Measurements from ENCODE around the gene ST8SIA5. TPM values are rescaled to one million over a fixed set of nuclear protein-coding genes. Genes with fewer than 3 reads are reported as not detected.

The ST8SIA5 gene
- polyA plus RNA-seq, 1 donor from 2014 or later = 0.93 TPM

DNA sequence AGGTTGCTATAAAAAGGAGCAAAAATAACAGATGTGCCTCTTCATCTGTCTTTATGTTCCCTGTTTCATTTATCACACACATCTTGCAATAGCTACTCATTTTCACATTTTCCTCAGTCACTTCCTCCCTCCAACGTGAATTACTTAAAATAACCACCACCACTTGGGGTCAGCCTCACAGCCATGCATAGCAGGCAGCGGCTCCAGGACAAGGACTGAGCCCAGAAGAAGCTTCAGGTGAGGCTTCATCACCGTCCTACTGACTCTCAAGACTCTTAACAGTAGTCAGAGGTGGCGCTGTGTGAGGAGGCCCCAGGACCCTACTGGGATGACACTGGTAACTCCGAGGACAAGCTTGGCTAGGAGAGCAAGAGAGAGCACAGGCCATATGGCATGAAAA, 15.5 kb upstream of the ST8SIA5 start:
- Histone ChIP-seq H3K9me3 (ENCODE audit: low read length) (no peaks in the 10 kb centered on the region), H3K79me2 (replicated peaks; ENCODE audit: insufficient read depth, low read length) (no peaks in the 10 kb centered on the region), H4K20me1 (ENCODE audit: insufficient read depth) (no peaks in the 10 kb centered on the region), H3F3A (ENCODE audit: insufficient read depth, low read length, poor library complexity, severe bottlenecking) (no peaks in the 10 kb centered on the region), H3K27me3 (ENCODE audit: insufficient read depth, low read depth, low read length) (no peaks in the 10 kb centered on the region), H3K4me3 (ENCODE audit: low read length) (no peak overlapping the region), H3K27ac (ENCODE audit: low read length) (no peak overlapping the region), H3K9me2 (ENCODE audit: insufficient read depth, low read length) (no peaks in the 10 kb centered on the region), H2AFZ (ENCODE audit: low read depth, low read length) (no peak overlapping the region), H3K36me3 (ENCODE audit: insufficient read depth, low read length) (no peaks in the 10 kb centered on the region), H3K4me2 (ENCODE audit: low read length) (no peak overlapping the region), H3K9ac (ENCODE audit: low read length) (no peak overlapping the region)
- TF ChIP-seq, protein P1, sequence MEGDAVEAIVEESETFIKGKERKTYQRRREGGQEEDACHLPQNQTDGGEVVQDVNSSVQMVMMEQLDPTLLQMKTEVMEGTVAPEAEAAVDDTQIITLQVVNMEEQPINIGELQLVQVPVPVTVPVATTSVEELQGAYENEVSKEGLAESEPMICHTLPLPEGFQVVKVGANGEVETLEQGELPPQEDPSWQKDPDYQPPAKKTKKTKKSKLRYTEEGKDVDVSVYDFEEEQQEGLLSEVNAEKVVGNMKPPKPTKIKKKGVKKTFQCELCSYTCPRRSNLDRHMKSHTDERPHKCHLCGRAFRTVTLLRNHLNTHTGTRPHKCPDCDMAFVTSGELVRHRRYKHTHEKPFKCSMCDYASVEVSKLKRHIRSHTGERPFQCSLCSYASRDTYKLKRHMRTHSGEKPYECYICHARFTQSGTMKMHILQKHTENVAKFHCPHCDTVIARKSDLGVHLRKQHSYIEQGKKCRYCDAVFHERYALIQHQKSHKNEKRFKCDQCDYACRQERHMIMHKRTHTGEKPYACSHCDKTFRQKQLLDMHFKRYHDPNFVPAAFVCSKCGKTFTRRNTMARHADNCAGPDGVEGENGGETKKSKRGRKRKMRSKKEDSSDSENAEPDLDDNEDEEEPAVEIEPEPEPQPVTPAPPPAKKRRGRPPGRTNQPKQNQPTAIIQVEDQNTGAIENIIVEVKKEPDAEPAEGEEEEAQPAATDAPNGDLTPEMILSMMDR (IDR thresholded peaks at IDR 0.05; ENCODE audit: poor library complexity, severe bottlenecking) = no peak
- TF ChIP-seq MXI1 (conservative IDR thresholded peaks at IDR 0.05; ENCODE audit: poor library complexity, severe bottlenecking) (no peak), POLR2AphosphoS5 (IDR thresholded peaks at IDR 0.05) (no peak), TAF1 (IDR thresholded peaks at IDR 0.05; ENCODE audit: low read depth) (no peak), EP300 (conservative IDR thresholded peaks at IDR 0.05; ENCODE audit: poor library complexity, severe bottlenecking) (no peak), SMC3 (conservative IDR thresholded peaks at IDR 0.05; ENCODE audit: poor library complexity) (no peak), EZH2 (IDR thresholded peaks at IDR 0.05; ENCODE audit: borderline replicate concordance, insufficient read depth, low read length, poor library complexity, severe bottlenecking) (no peak), RAD21 (conservative IDR thresholded peaks at IDR 0.05) (no peak)
- TF ChIP-seq, protein P2, sequence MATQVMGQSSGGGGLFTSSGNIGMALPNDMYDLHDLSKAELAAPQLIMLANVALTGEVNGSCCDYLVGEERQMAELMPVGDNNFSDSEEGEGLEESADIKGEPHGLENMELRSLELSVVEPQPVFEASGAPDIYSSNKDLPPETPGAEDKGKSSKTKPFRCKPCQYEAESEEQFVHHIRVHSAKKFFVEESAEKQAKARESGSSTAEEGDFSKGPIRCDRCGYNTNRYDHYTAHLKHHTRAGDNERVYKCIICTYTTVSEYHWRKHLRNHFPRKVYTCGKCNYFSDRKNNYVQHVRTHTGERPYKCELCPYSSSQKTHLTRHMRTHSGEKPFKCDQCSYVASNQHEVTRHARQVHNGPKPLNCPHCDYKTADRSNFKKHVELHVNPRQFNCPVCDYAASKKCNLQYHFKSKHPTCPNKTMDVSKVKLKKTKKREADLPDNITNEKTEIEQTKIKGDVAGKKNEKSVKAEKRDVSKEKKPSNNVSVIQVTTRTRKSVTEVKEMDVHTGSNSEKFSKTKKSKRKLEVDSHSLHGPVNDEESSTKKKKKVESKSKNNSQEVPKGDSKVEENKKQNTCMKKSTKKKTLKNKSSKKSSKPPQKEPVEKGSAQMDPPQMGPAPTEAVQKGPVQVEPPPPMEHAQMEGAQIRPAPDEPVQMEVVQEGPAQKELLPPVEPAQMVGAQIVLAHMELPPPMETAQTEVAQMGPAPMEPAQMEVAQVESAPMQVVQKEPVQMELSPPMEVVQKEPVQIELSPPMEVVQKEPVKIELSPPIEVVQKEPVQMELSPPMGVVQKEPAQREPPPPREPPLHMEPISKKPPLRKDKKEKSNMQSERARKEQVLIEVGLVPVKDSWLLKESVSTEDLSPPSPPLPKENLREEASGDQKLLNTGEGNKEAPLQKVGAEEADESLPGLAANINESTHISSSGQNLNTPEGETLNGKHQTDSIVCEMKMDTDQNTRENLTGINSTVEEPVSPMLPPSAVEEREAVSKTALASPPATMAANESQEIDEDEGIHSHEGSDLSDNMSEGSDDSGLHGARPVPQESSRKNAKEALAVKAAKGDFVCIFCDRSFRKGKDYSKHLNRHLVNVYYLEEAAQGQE (IDR thresholded peaks at IDR 0.05; ENCODE audit: borderline replicate concordance) = no peak

DNA sequence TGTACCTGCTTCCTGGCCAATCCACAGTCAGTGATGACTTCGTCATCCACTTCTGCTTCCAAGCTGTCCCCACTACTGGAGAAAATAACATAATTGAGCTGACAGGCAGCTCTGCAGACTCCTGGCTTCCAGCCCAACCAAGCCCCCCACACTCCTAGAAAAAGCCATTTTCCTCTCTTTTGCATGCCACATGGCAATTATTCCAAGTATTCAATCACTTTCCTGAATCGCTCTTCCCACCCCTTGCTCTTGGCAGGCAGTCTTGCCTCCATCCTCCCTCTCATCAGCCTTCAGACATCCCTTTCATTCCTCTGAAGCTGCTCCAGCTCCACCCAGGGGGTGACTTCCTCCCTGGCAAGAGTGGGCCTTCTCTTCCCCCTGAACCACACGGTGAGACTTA, 14.3 kb upstream of the ST8SIA5 start:
- H3K27ac ChIP-seq (ENCODE audit: low read length) = no peak overlapping the region
- no peaks in the 10 kb centered on the region for H3K36me3 ChIP-seq (ENCODE audit: insufficient read depth, low read length)
- H3K4me3 ChIP-seq (ENCODE audit: low read length) = no peak overlapping the region

More for the DNA sequence above, 14.3 kb upstream of the ST8SIA5 start:
- Histone ChIP-seq H3K27me3 (ENCODE audit: insufficient read depth, low read depth, low read length) (no peaks in the 10 kb centered on the region), H2AFZ (ENCODE audit: low read depth, low read length) (no peak overlapping the region), H3K4me2 (ENCODE audit: low read length) (no peak overlapping the region), H3K9me3 (ENCODE audit: low read length) (no peaks in the 10 kb centered on the region), H3K79me2 (replicated peaks; ENCODE audit: insufficient read depth, low read length) (no peaks in the 10 kb centered on the region), H3K9ac (ENCODE audit: low read length) (no peak overlapping the region), H4K20me1 (ENCODE audit: insufficient read depth) (no peaks in the 10 kb centered on the region), H3F3A (ENCODE audit: insufficient read depth, low read length, poor library complexity, severe bottlenecking) (no peaks in the 10 kb centered on the region), H3K9me2 (ENCODE audit: insufficient read depth, low read length) (no peaks in the 10 kb centered on the region)
- TF ChIP-seq EZH2 (IDR thresholded peaks at IDR 0.05; ENCODE audit: borderline replicate concordance, insufficient read depth, low read length, poor library complexity, severe bottlenecking) (no peak), SMC3 (conservative IDR thresholded peaks at IDR 0.05; ENCODE audit: poor library complexity) (no peak), MXI1 (conservative IDR thresholded peaks at IDR 0.05; ENCODE audit: poor library complexity, severe bottlenecking) (no peak)
- TF ChIP-seq, protein P2 (IDR thresholded peaks at IDR 0.05; ENCODE audit: borderline replicate concordance) = peak; percentile 23

Measured in neural cell (in vitro differentiated cells).